Activated naive CD4-positive, alpha-beta T cell treated with anti-CD3 and anti-CD28 coated beads, Interleukin-2, amount 50 U/mL, for 24 hours (primary cell): ENCODE data around the gene LRRC75A.
"Not testable (repeated sequence)": the region's sequence is repeated elsewhere in the genome, so short reads cannot be mapped to it uniquely, and the experiment has no call there.

Experiments
- H3K27ac Mint-ChIP-seq: one replicate; pipeline ENCODE4 v1.8.0; 2021; ENCODE audit warnings: mild to moderate bottlenecking, mixed read lengths
- H3K27me3 Mint-ChIP-seq: one replicate; pipeline ENCODE4 v1.8.0; 2021; ENCODE audit warnings: mixed read lengths
- H3K36me3 Mint-ChIP-seq: one replicate; pipeline ENCODE4 v1.8.0; 2021; ENCODE audit warnings: mixed read lengths
- H3K4me1 Mint-ChIP-seq: one replicate; pipeline ENCODE4 v1.8.0; 2021; ENCODE audit warnings: mixed read lengths
- H3K4me3 Mint-ChIP-seq: one replicate; pipeline ENCODE4 v1.8.0; 2021; ENCODE audit warnings: mild to moderate bottlenecking, mixed read lengths
- H3K9me3 Mint-ChIP-seq: one replicate; pipeline ENCODE4 v1.8.0; 2021; ENCODE audit warnings: mixed read lengths

The LRRC75A gene

GRCh38 chr17:16422416-16422815 is 69.6 kb downstream of the LRRC75A start:
- no peaks in the 10 kb centered on the region for H3K9me3 Mint-ChIP-seq
- no peaks in the 10 kb centered on the region for H3K27me3 Mint-ChIP-seq
- H3K36me3 Mint-ChIP-seq, result peaks cover 1% of the 10 kb centered on the region
- H3K27ac Mint-ChIP-seq, result peak overlapping the region; percentile 51
- no peak overlapping the region for H3K4me3 Mint-ChIP-seq
- peaks cover 36% of the 10 kb centered on the region for H3K4me1 Mint-ChIP-seq

GRCh38 chr17:16419929-16420271 is 72.1 kb downstream of the LRRC75A start:
- Mint-ChIP-seq H3K36me3 (peaks cover 7% of the 10 kb centered on the region), H3K27ac (peak overlapping the region; percentile 51), H3K4me3 (peak overlapping the region; percentile 77), H3K27me3 (no peaks in the 10 kb centered on the region), H3K4me1 (peaks cover 47% of the 10 kb centered on the region), H3K9me3 (no peaks in the 10 kb centered on the region)

- H3K36me3 Mint-ChIP-seq, result peaks cover 7% of the 10 kb centered on the region
- H3K9me3 Mint-ChIP-seq, result no peaks in the 10 kb centered on the region
- peak overlapping the region; percentile 77 for H3K4me3 Mint-ChIP-seq
- H3K27me3 Mint-ChIP-seq, result no peaks in the 10 kb centered on the region
- H3K27ac Mint-ChIP-seq, result peak overlapping the region; percentile 95
- peaks cover 52% of the 10 kb centered on the region for H3K4me1 Mint-ChIP-seq
Observed at GRCh38 chr17:16419074-16419928, 72.7 kb downstream of the LRRC75A start.

- H3K36me3 Mint-ChIP-seq, result peaks cover 7% of the 10 kb centered on the region
- H3K4me3 Mint-ChIP-seq, result peak overlapping the region; percentile 77
- peaks cover 52% of the 10 kb centered on the region for H3K4me1 Mint-ChIP-seq
- H3K27me3 Mint-ChIP-seq, result no peaks in the 10 kb centered on the region
- H3K9me3 Mint-ChIP-seq, result no peaks in the 10 kb centered on the region
- peak overlapping the region; percentile 95 for H3K27ac Mint-ChIP-seq
Observed at GRCh38 chr17:16418685-16419068, 73.3 kb downstream of the LRRC75A start.

GRCh38 chr17:16417896-16418684 is 73.9 kb downstream of the LRRC75A start:
- no peaks in the 10 kb centered on the region for H3K27me3 Mint-ChIP-seq
- H3K27ac Mint-ChIP-seq, result peak overlapping the region; percentile 95
- H3K4me1 Mint-ChIP-seq, result peaks cover 52% of the 10 kb centered on the region
- peaks cover 7% of the 10 kb centered on the region for H3K36me3 Mint-ChIP-seq
- H3K9me3 Mint-ChIP-seq, result no peaks in the 10 kb centered on the region
- peak overlapping the region; percentile 77 for H3K4me3 Mint-ChIP-seq

- H3K4me3 Mint-ChIP-seq, result peak overlapping the region; percentile 99
- H3K27ac Mint-ChIP-seq, result peak overlapping the region; percentile 99
- H3K36me3 Mint-ChIP-seq, result peaks cover 7% of the 10 kb centered on the region
- H3K4me1 Mint-ChIP-seq, result peaks cover 52% of the 10 kb centered on the region
- no peaks in the 10 kb centered on the region for H3K9me3 Mint-ChIP-seq
- no peaks in the 10 kb centered on the region for H3K27me3 Mint-ChIP-seq
Observed at GRCh38 chr17:16417399-16417798, 74.6 kb downstream of the LRRC75A start.

- no peaks in the 10 kb centered on the region for H3K27me3 Mint-ChIP-seq
- peak within 1 kb of the TSS; percentile 99 for H3K4me3 Mint-ChIP-seq
- no peaks in the 10 kb centered on the region for H3K9me3 Mint-ChIP-seq
- H3K27ac Mint-ChIP-seq, result peak within 1 kb of the TSS; percentile 99
- H3K4me1 Mint-ChIP-seq, result peaks cover 44% of the 10 kb centered on the region
- H3K36me3 Mint-ChIP-seq, result peaks cover 7% of the 10 kb centered on the region
Observed at GRCh38 chr17:16415031-16415924, 76.7 kb downstream of the LRRC75A start, which contains the start of gene TRPV2. Gene TRPV2 (plus strand): TSS chr17:16415571. CDS start chr17:16417669, 2,098 bp downstream.

GRCh38 chr17:16407911-16408588 is 83.9 kb downstream of the LRRC75A start:
- H3K36me3 Mint-ChIP-seq, result no peaks in the 10 kb centered on the region
- no peak overlapping the region for H3K4me3 Mint-ChIP-seq
- no peak overlapping the region for H3K27ac Mint-ChIP-seq
- H3K4me1 Mint-ChIP-seq, result peaks cover 6% of the 10 kb centered on the region
- H3K27me3 Mint-ChIP-seq, result peaks cover 5% of the 10 kb centered on the region
- no peaks in the 10 kb centered on the region for H3K9me3 Mint-ChIP-seq

- Mint-ChIP-seq H3K36me3 (no peaks in the 10 kb centered on the region), H3K4me3 (peak overlapping the region; percentile 68), H3K4me1 (peaks cover 6% of the 10 kb centered on the region), H3K27me3 (peaks cover 7% of the 10 kb centered on the region), H3K27ac (no peak overlapping the region), H3K9me3 (no peaks in the 10 kb centered on the region)
Observed at GRCh38 chr17:16406742-16407674, 85.0 kb downstream of the LRRC75A start.

- H3K27ac Mint-ChIP-seq, H3K27me3 Mint-ChIP-seq, H3K36me3 Mint-ChIP-seq, H3K9me3 Mint-ChIP-seq, H3K4me1 Mint-ChIP-seq, H3K4me3 Mint-ChIP-seq: not testable (repeated sequence)
Observed at GRCh38 chr17:16403847-16404246, 88.1 kb downstream of the LRRC75A start.

- peaks cover 9% of the 10 kb centered on the region for H3K4me1 Mint-ChIP-seq
- H3K9me3 Mint-ChIP-seq, result no peaks in the 10 kb centered on the region
- peaks cover 3% of the 10 kb centered on the region for H3K27me3 Mint-ChIP-seq
- no peak overlapping the region for H3K27ac Mint-ChIP-seq
- no peak overlapping the region for H3K4me3 Mint-ChIP-seq
- H3K36me3 Mint-ChIP-seq, result no peaks in the 10 kb centered on the region
Observed at GRCh38 chr17:16398270-16399267, 93.4 kb downstream of the LRRC75A start.

- H3K9me3 Mint-ChIP-seq, H3K4me3 Mint-ChIP-seq, H3K27me3 Mint-ChIP-seq, H3K36me3 Mint-ChIP-seq, H3K4me1 Mint-ChIP-seq, H3K27ac Mint-ChIP-seq: not testable (repeated sequence)
Observed at GRCh38 chr17:16396693-16397092, 95.3 kb downstream of the LRRC75A start.

- not testable (repeated sequence) for H3K27ac Mint-ChIP-seq, H3K27me3 Mint-ChIP-seq, H3K4me3 Mint-ChIP-seq, H3K36me3 Mint-ChIP-seq, H3K4me1 Mint-ChIP-seq, H3K9me3 Mint-ChIP-seq
Observed at GRCh38 chr17:16395887-16396286, 96.1 kb downstream of the LRRC75A start.
